KMS-11 (cell line): ENCODE measurements around the gene GRID2.

Experiments used
- H2AFZ ChIP-seq: fragments of 200-600 bp; sonication (generic); 2 replicates; pipeline ENCODE4 v1.6.1; 2016; ENCODE audit warnings: antibody characterized with exemption, mixed run types, low read depth
- H3K27ac ChIP-seq: fragments of 200-600 bp; sonication (generic); 2 replicates; pipeline ENCODE4 v1.6.1; 2016; ENCODE audit warnings: mild to moderate bottlenecking, mixed run types
- H3K27me3 ChIP-seq: fragments of 200-600 bp; sonication (generic); 2 replicates; pipeline ENCODE4 v1.6.1; 2017; ENCODE audit warnings: mild to moderate bottlenecking, low read depth, mixed run types, moderate library complexity; ENCODE audit not compliant: insufficient read depth
- H3K36me3 ChIP-seq: fragments of 200-600 bp; sonication (generic); 2 replicates; pipeline ENCODE4 v1.6.1; 2017; ENCODE audit warnings: mild to moderate bottlenecking, mixed run types; ENCODE audit not compliant: insufficient read depth
- H3K4me1 ChIP-seq: fragments of 200-600 bp; sonication (generic); 2 replicates; pipeline ENCODE4 v1.6.1; 2016; ENCODE audit warnings: mild to moderate bottlenecking, low read depth, mixed run types; ENCODE audit not compliant: poor library complexity, severe bottlenecking
- H3K4me2 ChIP-seq: fragments of 200-600 bp; sonication (generic); 2 replicates; pipeline ENCODE4 v1.7.0; 2016; ENCODE audit warnings: mild to moderate bottlenecking, mixed run types
- H3K4me3 ChIP-seq: fragments of 200-600 bp; sonication (generic); IDR thresholded peaks from 2 replicates; pipeline ENCODE4 v1.6.1; 2017; ENCODE audit warnings: low read depth, low read length, mixed read lengths; ENCODE audit not compliant: insufficient read depth
- H3K79me2 ChIP-seq: fragments of 200-600 bp; sonication (generic); 2 replicates; pipeline ENCODE4 v1.6.1; 2016; ENCODE audit warnings: low read depth, mixed run types; ENCODE audit not compliant: insufficient read depth
- H3K9ac ChIP-seq: fragments of 200-600 bp; sonication (generic); 2 replicates; pipeline ENCODE4 v1.6.1; 2016; ENCODE audit warnings: mild to moderate bottlenecking, mixed run types
- H4K20me1 ChIP-seq: fragments of 200-600 bp; sonication (generic); 2 replicates; pipeline ENCODE4 v1.6.1; 2016; ENCODE audit warnings: mild to moderate bottlenecking, mixed run types; ENCODE audit not compliant: insufficient read depth
- TF ChIP-seq, protein P1 (sequence below): fragments of 200-600 bp; sonication (generic); conservative IDR thresholded peaks from 2 replicates; pipeline ENCODE4 v1.6.1; 2017; ENCODE audit warnings: low read depth, mild to moderate bottlenecking, antibody characterized with exemption, low read length, moderate library complexity, mixed read lengths

The GRID2 gene

GRCh38 chr4:93469560-93469959 is 1165.8 kb downstream of the GRID2 start:
- Histone ChIP-seq H3K4me3 (no peak overlapping the region), H3K9ac (no peak overlapping the region), H4K20me1 (no peaks in the 10 kb centered on the region), H3K4me1 (no peaks in the 10 kb centered on the region), H3K27ac (no peak overlapping the region), H3K36me3 (no peaks in the 10 kb centered on the region), H3K4me2 (no peak overlapping the region), H3K79me2 (no peaks in the 10 kb centered on the region), H3K27me3 (no peaks in the 10 kb centered on the region), H2AFZ (no peak overlapping the region)
- TF ChIP-seq, protein P1, sequence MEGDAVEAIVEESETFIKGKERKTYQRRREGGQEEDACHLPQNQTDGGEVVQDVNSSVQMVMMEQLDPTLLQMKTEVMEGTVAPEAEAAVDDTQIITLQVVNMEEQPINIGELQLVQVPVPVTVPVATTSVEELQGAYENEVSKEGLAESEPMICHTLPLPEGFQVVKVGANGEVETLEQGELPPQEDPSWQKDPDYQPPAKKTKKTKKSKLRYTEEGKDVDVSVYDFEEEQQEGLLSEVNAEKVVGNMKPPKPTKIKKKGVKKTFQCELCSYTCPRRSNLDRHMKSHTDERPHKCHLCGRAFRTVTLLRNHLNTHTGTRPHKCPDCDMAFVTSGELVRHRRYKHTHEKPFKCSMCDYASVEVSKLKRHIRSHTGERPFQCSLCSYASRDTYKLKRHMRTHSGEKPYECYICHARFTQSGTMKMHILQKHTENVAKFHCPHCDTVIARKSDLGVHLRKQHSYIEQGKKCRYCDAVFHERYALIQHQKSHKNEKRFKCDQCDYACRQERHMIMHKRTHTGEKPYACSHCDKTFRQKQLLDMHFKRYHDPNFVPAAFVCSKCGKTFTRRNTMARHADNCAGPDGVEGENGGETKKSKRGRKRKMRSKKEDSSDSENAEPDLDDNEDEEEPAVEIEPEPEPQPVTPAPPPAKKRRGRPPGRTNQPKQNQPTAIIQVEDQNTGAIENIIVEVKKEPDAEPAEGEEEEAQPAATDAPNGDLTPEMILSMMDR, result no peak

DNA sequence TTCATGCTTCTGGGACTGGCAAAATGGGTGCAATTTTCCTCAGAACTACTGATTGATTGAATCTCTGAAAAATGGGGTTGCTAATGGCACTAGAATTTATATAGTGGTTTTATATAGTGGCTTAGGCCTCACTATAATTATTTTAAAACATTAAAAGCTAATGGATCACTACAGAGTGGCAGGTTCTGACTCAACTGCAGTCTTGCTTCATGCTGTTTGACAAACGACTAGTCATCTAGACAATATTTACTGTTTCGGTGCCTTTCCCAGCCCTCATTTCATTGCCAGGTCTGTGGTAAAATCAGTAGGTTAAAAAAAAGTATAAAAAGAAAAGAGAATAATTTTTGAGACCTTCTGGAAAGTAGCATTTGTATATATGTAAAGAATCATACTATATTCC is 1172.0 kb downstream of the GRID2 start:
- no peak overlapping the region for H3K4me2 ChIP-seq
- no peak overlapping the region for H3K27ac ChIP-seq
- H3K36me3 ChIP-seq, result no peaks in the 10 kb centered on the region
- no peaks in the 10 kb centered on the region for H3K27me3 ChIP-seq
- no peak overlapping the region for H3K4me3 ChIP-seq
- no peaks in the 10 kb centered on the region for H3K4me1 ChIP-seq
- TF ChIP-seq, protein P1, result no peak
- H3K9ac ChIP-seq, result no peak overlapping the region
- H3K79me2 ChIP-seq, result no peaks in the 10 kb centered on the region
- no peak overlapping the region for H2AFZ ChIP-seq
- no peaks in the 10 kb centered on the region for H4K20me1 ChIP-seq

DNA sequence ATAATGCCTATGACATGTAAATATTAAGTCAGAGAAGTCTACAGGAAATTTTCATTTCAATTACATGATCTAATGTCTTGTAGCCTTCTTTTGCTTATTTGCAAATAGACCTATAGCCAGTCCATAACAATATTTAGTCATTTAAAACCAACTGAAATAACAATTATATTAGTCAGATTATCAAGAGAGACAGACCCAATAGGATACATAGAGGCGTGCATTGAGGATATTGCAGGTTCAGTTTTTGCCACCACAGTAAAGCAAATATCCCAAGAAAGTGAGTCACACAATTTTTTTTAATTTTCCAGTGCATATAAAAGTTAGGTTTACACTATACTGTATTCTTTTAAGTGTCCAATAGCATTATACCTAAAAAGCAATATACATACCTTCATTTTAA is 1175.0 kb downstream of the GRID2 start:
- Histone ChIP-seq H3K4me3 (no peak overlapping the region), H3K4me1 (no peaks in the 10 kb centered on the region), H3K9ac (no peak overlapping the region), H3K27ac (no peak overlapping the region), H3K4me2 (no peak overlapping the region), H3K36me3 (no peaks in the 10 kb centered on the region), H3K27me3 (no peaks in the 10 kb centered on the region), H4K20me1 (no peaks in the 10 kb centered on the region), H2AFZ (no peak overlapping the region), H3K79me2 (no peaks in the 10 kb centered on the region)
- TF ChIP-seq, protein P1, result no peak

DNA sequence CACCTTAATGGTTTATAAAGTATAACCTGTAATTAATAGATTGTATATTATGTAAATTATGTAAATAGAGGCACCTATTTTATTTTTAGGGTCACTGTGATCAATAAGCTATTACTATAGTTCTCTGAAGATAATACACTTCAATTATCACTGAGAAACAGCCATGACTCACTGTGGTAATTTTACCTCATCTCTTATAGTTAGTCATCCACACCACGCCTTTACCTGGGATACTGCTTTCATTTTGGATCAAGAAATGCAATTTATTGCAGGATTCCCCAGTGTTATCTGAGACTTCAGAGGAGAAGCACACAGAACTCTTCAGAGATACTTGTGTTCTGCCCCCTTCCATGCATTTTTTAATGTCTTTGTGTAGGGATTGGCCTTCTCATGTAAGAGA is 1176.7 kb downstream of the GRID2 start:
- Histone ChIP-seq H2AFZ (no peak overlapping the region), H3K4me1 (no peaks in the 10 kb centered on the region), H3K27me3 (no peaks in the 10 kb centered on the region), H3K27ac (no peak overlapping the region), H3K36me3 (no peaks in the 10 kb centered on the region), H3K4me3 (no peak overlapping the region), H3K79me2 (no peaks in the 10 kb centered on the region), H3K4me2 (no peak overlapping the region), H3K9ac (no peak overlapping the region), H4K20me1 (no peaks in the 10 kb centered on the region)
- TF ChIP-seq, protein P1, result no peak
